ENCODE data around the gene LMF1. TPM values are rescaled to one million over a fixed set of nuclear protein-coding genes. Genes with fewer than 3 reads are reported as not detected.

LMF1 gene
- total and polyA plus RNA-seq, 2 of the 13 experiments (the other 11 are each of a cell fraction or from before 2014, with no cell fraction given): 6.8 to 8.5 TPM

- TF ChIP-seq ZNF670 (CRISPR knock-in tag; IDR thresholded peaks at IDR 0.05; ENCODE audit: borderline replicate concordance) (no peak), ZNF619 (CRISPR knock-in tag; IDR thresholded peaks at IDR 0.05) (no peak), CBX2 (IDR thresholded peaks at IDR 0.05; ENCODE audit: low read depth, low read length) (no peak), CBX2 (CRISPR knock-in tag; IDR thresholded peaks at IDR 0.05; ENCODE audit: low read depth) (no peak), RFXAP (CRISPR knock-in tag; IDR thresholded peaks at IDR 0.05; ENCODE audit: borderline replicate concordance) (no peak), MXD4 (CRISPR knock-in tag; IDR thresholded peaks at IDR 0.05) (no peak), E2F2 (CRISPR knock-in tag; IDR thresholded peaks at IDR 0.05; ENCODE audit: borderline replicate concordance) (no peak), SRY (CRISPR knock-in tag; IDR thresholded peaks at IDR 0.05) (peak; percentile 83), NFE2 (CRISPR knock-in tag; IDR thresholded peaks at IDR 0.05) (no peak), ZNF83 (CRISPR knock-in tag; IDR thresholded peaks at IDR 0.05; ENCODE audit: borderline replicate concordance) (no peak), NFIC (IDR thresholded peaks at IDR 0.05; ENCODE audit: low read length) (no peak), ZBTB44 (CRISPR knock-in tag; IDR thresholded peaks at IDR 0.05) (no peak), ZSCAN20 (CRISPR knock-in tag; IDR thresholded peaks at IDR 0.05; ENCODE audit: borderline replicate concordance) (0 out of 2 replicates have a peak, but pooled peaks have one; percentile 11)
- TF ChIP-seq, protein P1, sequence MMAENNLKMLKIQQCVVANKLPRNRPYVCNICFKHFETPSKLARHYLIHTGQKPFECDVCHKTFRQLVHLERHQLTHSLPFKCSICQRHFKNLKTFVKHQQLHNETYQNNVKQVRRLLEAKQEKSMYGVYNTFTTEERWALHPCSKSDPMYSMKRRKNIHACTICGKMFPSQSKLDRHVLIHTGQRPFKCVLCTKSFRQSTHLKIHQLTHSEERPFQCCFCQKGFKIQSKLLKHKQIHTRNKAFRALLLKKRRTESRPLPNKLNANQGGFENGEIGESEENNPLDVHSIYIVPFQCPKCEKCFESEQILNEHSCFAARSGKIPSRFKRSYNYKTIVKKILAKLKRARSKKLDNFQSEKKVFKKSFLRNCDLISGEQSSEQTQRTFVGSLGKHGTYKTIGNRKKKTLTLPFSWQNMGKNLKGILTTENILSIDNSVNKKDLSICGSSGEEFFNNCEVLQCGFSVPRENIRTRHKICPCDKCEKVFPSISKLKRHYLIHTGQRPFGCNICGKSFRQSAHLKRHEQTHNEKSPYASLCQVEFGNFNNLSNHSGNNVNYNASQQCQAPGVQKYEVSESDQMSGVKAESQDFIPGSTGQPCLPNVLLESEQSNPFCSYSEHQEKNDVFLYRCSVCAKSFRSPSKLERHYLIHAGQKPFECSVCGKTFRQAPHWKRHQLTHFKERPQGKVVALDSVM (CRISPR knock-in tag; IDR thresholded peaks at IDR 0.05): 0 out of 2 replicates have a peak, but pooled peaks have one; percentile 6
- TF ChIP-seq, protein P2, sequence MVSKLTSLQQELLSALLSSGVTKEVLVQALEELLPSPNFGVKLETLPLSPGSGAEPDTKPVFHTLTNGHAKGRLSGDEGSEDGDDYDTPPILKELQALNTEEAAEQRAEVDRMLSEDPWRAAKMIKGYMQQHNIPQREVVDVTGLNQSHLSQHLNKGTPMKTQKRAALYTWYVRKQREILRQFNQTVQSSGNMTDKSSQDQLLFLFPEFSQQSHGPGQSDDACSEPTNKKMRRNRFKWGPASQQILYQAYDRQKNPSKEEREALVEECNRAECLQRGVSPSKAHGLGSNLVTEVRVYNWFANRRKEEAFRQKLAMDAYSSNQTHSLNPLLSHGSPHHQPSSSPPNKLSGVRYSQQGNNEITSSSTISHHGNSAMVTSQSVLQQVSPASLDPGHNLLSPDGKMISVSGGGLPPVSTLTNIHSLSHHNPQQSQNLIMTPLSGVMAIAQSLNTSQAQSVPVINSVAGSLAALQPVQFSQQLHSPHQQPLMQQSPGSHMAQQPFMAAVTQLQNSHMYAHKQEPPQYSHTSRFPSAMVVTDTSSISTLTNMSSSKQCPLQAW (CRISPR knock-in tag; IDR thresholded peaks at IDR 0.05): no peak
- TF ChIP-seq, protein P3, sequence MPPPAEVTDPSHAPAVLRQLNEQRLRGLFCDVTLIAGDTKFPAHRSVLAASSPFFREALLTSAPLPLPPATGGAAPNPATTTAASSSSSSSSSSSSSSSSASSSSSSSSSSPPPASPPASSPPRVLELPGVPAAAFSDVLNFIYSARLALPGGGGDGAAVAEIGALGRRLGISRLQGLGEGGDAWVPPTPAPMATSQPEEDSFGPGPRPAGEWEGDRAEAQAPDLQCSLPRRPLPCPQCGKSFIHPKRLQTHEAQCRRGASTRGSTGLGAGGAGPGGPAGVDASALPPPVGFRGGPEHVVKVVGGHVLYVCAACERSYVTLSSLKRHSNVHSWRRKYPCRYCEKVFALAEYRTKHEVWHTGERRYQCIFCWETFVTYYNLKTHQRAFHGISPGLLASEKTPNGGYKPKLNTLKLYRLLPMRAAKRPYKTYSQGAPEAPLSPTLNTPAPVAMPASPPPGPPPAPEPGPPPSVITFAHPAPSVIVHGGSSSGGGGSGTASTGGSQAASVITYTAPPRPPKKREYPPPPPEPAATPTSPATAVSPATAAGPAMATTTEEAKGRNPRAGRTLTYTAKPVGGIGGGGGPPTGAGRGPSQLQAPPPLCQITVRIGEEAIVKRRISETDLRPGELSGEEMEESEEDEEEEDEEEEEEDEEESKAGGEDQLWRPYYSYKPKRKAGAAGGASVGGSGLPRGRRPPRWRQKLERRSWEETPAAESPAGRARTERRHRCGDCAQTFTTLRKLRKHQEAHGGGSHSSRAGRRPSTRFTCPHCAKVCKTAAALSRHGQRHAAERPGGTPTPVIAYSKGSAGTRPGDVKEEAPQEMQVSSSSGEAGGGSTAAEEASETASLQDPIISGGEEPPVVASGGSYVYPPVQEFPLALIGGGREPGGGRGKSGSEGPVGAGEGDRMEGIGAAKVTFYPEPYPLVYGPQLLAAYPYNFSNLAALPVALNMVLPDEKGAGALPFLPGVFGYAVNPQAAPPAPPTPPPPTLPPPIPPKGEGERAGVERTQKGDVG (CRISPR knock-in tag; IDR thresholded peaks at IDR 0.05; ENCODE audit: borderline replicate concordance): no peak
- TF ChIP-seq, protein P4, sequence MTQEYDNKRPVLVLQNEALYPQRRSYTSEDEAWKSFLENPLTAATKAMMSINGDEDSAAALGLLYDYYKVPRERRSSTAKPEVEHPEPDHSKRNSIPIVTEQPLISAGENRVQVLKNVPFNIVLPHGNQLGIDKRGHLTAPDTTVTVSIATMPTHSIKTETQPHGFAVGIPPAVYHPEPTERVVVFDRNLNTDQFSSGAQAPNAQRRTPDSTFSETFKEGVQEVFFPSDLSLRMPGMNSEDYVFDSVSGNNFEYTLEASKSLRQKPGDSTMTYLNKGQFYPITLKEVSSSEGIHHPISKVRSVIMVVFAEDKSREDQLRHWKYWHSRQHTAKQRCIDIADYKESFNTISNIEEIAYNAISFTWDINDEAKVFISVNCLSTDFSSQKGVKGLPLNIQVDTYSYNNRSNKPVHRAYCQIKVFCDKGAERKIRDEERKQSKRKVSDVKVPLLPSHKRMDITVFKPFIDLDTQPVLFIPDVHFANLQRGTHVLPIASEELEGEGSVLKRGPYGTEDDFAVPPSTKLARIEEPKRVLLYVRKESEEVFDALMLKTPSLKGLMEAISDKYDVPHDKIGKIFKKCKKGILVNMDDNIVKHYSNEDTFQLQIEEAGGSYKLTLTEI (CRISPR knock-in tag; conservative IDR thresholded peaks at IDR 0.05): no peak
Measured at GRCh38 chr16:970386-970765, 408 bp downstream of the LMF1 start (continued).

All from HepG2 (cell line).